NCI-H82 (cell line): ENCODE results near the gene ETV6.
A peak's percentile ranks its signal among the peaks of the same experiment; 100 is the strongest.

ENCODE experiments used
- DNase-seq: peaks from one replicate; lab custom pipeline; 2025; lab: John Stamatoyannopoulos, UW

Gene ETV6

DNA sequence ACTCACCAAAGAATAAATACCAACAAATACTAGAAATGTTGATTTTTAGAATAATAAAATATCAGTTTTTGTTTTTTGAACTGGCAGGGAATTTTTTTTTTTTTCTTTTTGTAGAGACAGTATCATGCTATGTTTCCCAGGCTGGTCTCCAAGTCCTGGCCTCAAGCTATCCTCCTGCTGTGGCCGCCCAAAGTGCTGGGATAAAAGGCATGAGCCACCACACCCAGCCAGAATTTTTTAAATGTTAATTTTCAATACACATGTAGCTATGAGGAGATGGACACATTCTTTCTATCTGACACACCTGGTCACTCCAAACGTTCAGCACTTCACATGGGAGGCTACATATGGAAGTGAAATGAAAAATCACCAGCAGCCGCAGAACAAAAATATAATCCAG is 126.8 kb downstream of the ETV6 start:
- DNase-seq = no peak

DNA sequence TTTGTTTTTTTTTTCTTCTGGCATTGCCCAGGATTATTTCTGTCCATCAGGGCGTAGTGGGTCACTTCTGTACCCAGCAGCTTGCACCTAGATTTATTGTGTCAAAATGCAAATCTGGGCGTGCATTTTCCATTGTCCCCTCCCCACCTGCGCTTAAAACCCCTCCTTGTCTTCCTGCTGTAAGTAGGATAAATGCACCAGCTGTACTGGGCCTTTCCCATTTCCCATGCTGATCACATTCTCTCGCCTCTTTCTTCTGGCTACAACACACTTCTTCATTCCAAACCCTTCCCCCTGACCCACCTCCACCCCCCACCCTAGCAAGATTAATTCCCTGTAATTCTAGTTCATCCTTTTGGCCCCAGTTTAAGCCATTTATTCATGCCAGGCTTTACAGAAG is 128.0 kb downstream of the ETV6 start:
- DNase-seq = peak; percentile 89

DNA sequence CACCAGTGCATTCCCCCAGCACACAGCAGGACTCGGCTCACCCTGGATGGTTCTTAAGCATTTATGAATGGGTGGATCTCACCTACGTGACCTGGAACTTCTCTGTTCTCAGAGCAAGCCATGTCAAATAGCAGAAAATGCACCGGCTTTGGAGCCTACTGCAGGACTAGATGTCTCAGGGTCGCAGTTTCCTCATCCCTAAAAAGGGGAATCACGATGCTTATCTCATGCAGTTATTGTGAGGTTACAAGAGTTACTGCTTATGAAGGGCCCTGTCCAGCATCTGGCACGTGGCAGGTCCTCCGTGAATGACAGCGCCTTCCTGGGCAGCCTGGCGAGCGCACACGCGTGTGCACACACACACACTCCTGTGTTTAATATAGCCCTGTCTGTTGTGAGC is 128.5 kb downstream of the ETV6 start:
- DNase-seq = no peak

DNA sequence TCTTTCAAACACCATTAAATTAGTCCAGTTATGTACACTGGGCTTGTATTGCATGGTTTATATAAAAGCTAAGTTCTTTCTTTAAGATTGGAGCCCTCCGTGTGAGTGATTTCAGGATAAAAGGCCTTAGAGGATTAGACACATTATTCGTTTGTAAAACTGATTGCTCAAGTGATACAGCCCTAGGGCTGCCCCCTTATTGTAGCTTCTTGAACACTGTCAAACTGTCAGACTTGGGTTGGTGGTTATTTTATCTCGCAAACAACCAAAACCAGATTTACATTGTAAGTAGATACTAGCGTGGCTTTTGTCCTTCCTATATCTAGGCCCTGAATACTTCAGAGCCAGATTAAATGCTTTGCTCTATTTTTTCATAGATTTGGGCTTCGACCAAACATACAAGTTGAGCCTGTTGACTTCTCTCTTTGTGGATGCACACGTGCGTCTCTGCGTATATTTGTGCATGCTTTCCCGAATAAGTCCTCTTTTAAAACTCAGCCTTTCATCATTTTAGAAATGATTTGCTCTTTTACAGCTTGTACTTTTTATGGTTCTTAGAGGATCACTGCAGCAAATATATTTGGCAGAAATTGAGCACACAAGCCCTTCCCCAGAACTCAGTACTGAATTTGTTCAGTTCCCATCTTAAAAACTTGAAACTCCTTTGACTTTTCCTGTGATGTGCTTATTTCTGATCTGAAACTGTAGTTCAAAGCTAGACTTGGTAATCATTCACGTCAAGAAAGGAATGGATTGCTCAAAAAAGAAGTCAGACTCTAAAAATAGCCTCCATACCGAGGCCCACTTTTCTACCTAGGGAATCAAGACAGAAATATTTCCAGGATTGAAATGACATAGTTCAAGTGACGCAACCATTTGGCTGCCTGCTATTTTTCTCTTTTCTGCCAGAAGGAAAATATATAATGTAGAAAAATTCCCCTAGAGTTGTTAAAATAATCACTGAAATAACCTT is 129.5 kb downstream of the ETV6 start:
- DNase-seq = peak; percentile 16

DNA sequence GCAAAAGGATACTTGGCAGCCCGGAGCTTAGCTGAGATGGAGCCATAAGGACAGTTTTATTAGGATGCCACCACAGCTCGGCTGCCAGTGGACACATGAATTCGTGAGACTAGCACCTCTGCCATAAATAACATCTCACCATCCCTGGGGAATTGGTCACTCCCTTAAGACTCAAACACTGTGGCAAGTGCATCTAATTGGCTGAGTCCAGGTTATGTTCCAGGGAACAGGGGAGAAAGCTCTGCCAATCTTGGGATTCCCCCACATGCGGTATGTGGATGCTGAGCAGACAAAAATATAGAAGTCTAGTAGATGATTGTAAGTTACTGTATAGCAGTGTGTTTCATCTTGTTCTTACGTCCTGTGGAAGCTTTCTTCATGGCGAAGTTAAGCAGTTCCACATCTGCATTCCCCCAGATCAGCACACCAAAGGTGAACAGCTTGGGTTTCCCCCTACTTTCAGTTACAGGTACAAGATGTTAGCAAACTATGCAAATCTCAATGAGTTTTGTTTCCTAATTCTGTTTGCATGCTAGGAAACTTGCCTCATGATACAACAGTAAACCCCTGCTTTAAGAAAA is 131.1 kb downstream of the ETV6 start:
- peak; percentile 33 for DNase-seq

DNA sequence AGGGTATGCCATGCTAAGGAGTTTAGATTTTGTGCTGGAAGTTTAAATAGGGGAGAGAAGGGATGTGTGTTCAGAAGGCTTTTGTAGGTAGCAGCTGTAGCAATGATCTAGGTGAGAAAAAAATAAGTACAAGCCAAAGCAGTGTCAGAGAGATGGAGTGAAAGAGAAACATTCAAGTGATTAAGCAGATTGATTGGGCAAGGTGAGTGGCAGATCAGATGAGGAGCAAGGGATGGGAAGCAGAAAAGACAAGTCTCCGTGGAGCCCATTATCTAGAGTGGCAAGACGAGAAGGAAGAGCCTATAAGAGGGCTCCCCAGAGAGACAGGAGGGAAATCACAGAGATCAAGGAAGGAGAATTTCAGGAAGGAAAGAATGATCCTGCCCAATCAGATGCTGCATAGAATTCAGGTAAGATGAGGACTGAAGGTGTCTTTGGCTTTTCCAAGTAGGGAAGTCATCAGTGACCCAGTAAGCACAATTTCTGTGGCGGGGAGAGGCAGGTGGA is 133.5 kb downstream of the ETV6 start:
- DNase-seq = no peak

DNA sequence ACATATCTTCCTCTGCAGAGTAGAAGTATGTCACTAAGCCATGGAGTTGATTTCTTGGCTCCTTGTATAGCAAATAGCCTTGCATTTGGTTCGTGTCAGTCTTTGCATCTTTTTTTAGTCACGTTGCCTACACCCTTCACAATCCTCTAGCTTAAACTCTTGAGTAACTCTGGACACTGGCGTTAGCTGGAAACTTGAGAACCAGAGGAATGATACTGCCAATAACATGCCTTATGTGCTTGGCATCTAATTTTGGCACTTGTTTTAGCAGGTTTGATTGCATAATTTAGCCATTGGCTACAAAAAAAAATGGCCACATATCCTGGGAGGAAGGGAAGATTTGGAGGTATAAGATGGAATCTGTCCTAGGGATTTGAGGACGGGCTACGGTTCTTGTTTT is 136.2 kb downstream of the ETV6 start:
- no peak for DNase-seq

DNA sequence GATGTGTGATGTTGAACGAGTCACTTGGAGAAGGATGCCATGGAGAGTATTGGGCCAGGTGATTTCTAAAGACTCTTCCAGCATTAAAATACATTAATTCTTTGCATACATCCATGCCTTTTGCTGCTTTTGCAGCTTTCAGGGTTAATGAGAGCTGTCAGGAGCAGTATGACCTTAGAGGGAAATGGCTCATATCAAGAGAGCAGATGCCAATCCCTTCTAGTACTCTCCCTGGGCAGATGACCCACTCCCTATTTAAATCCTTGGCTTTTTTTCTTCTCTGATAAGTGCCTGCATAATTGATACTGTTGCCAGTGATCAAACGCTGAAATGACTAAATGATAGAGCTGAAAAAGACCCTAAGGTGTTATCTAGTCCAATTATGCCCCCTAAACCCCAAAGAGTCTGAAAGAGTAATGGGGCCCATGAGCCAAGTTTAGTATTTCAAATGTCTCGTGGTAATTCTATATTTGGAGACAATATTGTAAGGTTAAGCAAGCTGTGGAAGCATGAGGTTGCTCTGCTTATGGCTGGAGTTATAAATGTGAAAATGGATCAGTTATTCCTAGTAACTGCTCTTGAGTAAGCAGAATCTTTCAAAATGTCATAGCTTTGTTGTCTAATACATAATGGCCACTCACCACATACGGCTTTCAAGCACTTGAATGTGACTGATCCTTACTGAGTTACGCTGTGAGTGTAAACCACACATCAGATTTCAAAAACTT is 137.3 kb downstream of the ETV6 start:
- DNase-seq = no peak

DNA sequence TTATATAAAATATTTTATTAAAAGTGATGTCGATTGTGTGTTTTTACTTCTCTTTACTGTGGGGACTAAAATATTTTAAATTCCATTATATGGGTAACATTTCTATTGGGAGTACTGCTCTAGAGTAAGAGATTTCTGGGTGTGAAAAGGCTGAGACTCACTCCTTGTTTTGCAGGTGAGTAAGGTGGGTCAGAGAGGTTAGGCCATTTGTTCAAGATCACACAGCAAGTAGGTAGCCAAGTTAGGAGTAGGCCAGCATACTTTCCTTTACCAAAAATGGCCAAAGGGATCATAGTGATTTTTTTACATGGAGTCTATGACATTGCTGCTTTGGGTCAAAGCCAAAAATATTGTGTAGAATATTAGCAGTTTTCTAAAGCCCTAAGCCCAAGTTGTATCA is 138.0 kb downstream of the ETV6 start:
- DNase-seq = no peak

DNA sequence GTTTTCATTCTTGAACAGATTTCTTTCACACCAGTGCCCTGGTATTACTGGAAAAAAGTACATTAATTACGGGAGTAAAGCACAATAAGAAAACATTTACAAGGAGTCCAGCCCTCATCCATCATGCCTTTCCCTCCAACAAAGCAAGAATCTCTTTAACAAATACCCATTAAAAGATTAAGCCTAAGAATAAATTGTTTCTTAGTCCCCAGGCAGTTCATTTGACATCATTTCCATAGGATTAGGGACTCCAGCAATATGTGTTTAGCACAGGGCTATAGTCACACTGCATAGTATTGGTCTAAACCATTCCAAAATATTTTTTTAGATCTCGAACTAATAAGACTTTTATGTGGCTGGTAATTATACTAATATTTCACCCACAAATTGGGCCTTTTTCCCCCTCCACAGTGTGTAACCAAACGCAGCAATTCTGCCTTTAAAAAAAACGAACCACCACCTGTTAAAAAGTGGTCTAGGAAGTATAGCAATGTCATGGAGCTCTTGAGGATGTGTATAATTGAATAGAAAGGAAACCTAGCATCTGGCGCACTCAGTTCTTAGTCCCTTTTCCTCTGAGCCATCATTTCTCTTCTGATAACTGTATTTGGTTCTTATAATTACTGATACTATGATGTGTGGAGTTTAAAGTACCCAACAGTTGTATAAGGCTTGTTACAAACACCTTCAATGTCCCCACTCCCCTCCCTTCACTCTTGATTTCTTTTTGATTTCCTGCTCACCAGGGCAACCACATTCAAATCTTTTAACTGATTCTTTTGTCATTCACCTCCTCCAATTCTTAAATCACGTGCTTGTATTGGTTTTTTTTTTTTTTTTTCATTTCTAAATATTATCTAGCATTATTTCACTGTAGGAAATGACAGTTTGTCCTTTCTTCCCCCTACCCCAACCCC is 138.7 kb downstream of the ETV6 start:
- DNase-seq = peak; percentile 85

DNA sequence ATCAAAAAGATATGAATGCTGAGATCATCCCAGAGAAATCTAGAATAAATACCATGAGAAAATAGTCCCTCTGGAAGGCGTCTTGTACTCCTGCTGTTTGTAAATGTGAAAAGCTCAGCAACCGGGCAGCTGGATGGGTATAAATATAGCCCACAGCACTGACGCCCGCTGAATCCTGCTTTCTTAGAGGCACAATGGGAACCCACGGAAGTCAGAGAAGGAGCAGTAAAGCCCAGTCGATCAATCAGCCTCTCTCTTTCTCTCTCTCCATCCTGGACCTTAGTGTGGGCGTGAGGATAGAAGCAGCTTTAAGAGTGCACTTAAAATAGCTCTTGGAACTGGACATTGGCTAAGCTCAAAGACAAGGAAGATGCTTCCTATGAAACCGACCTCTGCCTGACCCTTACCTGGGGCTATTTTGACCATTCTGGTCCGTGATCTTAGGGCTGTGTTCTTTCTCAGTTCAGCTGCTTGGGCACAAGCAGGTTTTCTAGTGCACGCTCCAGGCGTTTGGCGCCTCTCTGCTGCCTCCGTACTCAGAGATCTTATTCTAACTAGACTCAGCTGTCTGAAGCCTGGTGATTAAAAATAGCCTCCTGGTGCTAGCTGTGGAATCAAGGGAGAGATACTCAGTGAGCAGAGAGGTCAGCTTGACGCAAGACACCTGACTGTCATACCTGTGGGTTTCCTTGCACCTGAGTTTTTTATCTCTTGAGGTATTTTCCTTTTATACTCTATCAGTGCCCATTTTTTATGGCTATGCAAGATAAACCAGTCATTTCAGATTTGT is 144.6 kb downstream of the ETV6 start:
- DNase-seq = no peak

DNA sequence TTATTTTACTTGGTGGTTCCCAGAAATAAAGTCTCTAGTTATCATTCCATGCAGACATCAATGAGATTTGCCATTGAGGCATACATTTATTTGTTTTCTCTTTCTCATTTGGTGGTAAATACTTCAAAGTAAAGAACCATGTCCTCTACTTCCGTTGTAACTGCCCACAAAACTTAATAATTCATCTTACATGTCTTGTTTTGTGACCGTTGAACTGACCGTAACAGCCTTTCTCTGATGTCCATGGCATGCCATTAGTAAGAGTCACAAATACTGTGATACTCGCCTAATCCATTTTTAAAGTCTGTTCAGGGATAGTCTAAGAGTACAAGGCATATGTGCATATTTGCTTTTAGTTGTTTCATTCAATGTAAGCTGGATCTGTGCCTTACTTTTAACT is 145.3 kb downstream of the ETV6 start:
- DNase-seq = no peak

DNA sequence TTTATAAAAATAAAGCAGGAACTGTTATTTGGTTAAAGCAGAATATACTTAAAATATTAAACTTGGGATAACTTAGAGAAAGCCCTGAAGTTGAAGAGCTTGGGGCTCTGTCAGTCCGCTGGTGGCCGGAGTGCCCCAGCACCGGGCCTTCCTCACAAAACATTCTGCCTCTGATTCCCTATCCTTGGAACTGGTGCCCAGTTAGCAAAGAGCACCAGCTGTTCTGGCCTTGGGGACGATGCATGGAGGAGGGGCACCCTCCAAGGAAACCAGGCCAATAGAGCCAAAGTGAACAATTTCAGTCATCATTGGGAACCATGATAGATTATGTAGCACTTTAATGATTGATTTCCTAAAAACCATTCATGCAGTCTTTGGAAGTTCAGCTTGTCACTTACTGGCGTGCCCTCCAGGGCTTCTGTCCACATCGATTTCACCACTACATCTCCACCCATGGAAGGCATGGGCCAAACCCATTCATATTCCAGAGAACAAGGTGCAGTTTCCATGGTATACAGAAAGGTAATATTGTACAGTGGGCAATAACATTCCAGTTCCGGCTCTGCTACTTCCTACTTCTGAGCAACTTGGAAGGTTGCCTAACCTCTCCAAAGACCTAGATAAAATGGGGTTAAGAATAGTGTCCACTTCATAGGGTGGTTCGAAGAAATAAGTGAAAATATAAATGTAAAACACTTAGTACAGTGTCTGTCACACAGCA is 145.9 kb downstream of the ETV6 start:
- DNase-seq = no peak

DNA sequence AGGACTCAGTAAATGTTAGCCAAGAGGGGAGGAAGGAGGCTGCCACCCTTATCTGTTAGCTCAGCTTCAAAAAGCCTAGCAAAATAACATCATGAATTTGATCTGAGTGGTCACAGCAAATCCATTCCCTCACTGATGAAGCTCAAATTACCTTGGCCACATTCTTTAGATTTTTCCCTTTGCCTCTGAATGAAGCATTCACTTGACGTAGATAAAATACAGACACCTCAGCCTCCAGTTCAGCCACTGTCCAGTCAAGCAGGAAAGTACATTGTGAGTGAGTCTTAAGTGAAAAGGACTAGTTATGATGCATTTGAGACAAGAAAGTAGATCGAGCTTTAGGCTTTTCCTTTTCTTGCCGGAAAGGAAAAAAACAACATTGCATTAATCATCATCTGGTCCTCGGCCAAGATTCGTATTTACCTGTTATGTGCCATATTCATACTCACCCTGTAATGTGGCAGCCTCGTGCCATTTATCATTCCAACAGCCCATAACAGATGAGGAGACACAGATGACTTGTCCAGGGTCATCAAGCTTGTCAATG is 146.5 kb downstream of the ETV6 start:
- DNase-seq = no peak

DNA sequence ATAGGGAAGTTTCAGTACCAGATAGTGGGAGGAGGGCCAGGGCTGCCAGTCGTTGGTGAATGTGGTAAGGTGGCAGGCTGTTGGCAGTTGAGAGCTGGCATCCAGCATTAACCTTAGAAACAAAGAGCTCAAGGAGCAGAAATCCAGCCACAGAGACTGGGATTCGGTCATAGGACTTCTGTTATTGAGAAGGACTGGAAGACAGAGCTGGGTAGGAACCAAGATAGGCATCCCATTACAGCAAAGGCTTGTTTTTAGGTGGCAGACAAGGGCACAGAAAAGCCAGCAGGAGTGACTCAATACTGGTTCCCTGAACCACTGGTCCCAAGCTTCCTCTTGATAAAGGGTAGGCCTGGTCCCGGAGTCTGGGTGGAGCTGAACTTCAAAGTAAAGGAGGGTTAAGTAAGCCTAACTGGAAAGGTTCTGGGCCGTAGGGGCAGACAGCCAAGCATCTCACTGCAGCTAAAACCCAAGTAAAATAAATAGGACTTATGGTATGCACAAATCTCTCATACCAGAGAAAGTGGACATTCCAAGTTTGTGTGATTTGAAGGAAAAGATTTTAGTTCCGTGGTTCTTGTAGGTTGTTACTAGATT is 147.9 kb downstream of the ETV6 start:
- no peak for DNase-seq

DNA sequence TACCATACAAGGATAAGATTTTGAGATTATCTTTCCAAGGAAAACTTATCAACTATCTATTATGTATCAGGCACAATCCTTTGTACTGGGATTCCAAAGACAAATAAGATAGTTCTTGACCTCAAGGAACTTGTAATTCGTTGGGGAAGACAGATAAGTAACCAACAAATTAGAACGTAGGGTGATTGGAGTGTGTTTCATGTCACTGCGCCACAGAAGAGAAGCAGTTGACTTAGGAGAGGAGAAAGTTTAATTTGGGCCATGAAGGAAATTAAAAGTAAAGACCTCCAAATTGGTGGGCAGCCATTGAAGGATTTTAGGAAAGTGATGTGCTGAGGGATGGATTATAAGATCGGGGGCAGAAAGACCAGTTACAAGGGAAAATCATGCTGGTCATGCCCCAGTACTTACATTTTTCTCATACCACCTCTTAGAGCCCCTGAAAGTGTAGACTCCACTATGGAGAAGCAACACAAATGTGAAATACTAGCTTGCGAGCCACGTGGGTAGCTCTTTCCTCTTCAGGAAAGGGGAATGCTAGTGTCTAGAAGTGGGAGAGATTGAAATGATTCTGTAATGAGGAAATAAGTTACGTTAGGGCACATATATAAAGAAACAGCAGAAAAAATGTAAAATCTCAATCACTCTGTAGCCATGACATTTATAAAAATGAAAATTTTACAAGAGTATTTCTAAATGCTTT is 148.7 kb downstream of the ETV6 start:
- DNase-seq = no peak

DNA sequence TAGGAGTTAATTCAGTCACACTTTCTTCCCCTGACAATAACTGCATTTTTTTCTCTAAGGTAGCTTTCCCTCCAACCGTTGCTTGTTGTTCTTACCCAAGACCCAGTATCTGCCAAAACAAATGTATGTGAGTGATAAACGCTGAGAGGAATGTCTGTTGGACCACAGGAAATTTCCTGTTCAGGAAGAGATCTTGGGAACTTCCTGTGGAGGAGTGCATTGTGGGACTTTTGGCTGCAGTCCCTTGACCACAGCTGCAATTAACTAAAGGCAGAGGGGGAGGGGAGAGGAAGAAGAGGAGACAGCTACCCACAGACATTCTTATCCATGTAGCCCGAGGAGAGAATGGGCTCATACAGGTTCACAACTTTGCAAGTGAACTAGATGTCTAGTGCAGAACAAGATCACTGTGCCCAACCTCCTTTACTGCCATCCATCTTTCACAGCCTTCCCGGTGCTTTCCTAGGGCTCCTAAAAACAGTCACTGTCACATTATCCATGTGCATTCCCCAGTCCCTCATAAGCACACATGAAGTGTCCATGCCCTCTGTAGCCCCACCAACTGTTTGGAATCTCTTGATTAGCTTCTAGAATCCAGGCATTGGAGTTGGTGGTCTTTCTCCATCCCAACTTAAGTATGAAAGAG is 149.5 kb downstream of the ETV6 start:
- no peak for DNase-seq

DNA sequence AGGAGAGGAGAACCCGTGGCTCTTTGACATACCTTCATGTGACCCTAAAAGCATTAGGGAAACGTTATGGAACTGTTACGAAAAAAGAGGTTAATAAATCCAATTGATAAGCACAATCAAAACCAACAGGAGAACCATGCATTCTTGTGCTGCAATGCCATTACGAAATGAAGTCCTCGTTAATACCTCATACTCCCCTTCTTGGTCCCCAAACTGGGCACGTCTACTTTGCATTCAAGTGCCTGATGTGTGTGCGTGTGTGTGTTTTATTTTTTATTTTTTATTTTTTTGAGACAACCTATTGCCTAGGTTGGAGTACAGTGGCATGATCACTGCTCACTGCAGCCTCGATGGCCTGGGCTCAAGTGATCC is 150.0 kb downstream of the ETV6 start:
- DNase-seq = no peak
